ENCODE measurements around the gene KCTD10.

The KCTD10 gene

DNA sequence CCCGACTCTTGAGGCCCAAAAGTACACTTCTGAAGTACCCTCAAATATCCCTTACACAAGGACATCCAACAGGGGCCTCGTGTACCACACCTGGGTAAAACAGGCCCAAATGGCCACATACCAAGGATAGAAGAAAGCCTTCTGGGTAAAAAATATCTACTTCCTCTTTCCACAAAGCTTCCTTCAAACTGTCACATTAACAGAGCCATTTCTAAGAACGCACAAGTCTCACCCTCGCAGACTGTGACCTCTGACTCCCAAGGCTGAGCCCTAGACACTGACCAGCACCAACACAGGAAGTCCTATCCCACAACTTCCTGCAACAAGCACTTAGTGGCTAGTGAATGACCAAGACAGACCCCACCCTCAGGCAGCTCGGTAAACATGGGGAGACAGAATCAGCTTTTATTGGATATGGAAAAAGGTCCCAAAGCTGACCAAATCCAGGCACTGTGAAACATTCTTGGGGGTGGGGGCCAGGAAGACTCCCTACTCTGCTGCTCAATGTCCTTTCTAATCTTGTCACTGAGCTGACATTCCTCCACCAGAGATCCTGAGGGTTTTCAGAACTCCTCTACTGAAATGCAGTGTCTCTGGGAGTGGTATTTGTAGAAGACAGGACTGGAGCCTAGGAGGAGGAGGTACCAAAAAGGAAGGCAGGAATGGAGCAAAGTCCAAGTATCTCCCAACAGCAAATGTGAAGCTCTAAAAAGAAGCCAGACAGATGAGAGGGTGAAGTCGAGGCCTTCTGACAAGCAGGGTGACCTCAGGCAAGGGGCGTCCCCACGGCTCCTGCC is 15.9 kb downstream of the KCTD10 start:
- DNase-seq (ENCODE audit: extremely low read depth, low read depth), result no peak
- peak overlapping the region; percentile 23 for H3K4me3 ChIP-seq (replicated peaks; ENCODE audit: low read depth, low read length)
- no peak for TF ChIP-seq CTCF (IDR thresholded peaks at IDR 0.05; ENCODE audit: low read depth, low read length, missing control alignments)

GRCh38 chr12:109460538-109460937 is 16.6 kb downstream of the KCTD10 start:
- no peak for DNase-seq (ENCODE audit: extremely low read depth, low read depth)
- no peak for TF ChIP-seq CTCF (IDR thresholded peaks at IDR 0.05; ENCODE audit: low read depth, low read length, missing control alignments)
- no peak overlapping the region for H3K4me3 ChIP-seq (replicated peaks; ENCODE audit: low read depth, low read length)

GRCh38 chr12:109459247-109459646 is 17.9 kb downstream of the KCTD10 start:
- no peak overlapping the region for H3K4me3 ChIP-seq (replicated peaks; ENCODE audit: low read depth, low read length)
- no peak for DNase-seq (ENCODE audit: extremely low read depth, low read depth)
- no peak for TF ChIP-seq CTCF (IDR thresholded peaks at IDR 0.05; ENCODE audit: low read depth, low read length, missing control alignments)

- DNase-seq (ENCODE audit: extremely low read depth, low read depth), result no peak
These were observed 18.3 kb downstream of the KCTD10 start for GRCh38 chr12:109458771-109459208.

DNA sequence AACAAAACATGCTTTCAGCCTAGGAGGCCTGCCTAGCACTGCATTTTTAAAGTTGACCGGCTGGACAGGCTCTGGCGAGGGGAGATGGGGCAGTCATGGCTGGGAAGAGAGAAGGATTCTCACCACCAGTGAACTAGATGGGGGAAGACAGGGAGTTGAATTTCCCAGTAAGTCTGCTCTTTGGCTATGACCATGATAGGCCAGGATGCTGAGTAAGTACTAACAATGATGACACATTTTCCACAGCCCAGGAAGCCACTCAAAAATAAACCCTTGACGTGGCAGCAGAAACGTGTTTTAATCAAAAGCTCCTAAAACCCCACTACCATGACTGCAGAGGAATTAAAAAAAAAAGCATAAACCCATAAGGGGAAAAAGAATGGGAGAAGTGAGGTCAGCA is 19.0 kb downstream of the KCTD10 start:
- H3K4me3 ChIP-seq (replicated peaks; ENCODE audit: low read depth, low read length), result no peak overlapping the region
- no peak for DNase-seq (ENCODE audit: extremely low read depth, low read depth)
- TF ChIP-seq CTCF (IDR thresholded peaks at IDR 0.05; ENCODE audit: low read depth, low read length, missing control alignments), result no peak

More at GRCh38 chr12:109458771-109459208, 18.3 kb downstream of the KCTD10 start:
- TF ChIP-seq CTCF (IDR thresholded peaks at IDR 0.05; ENCODE audit: low read depth, low read length, missing control alignments), result no peak
- H3K4me3 ChIP-seq (replicated peaks; ENCODE audit: low read depth, low read length), result no peak overlapping the region

DNA sequence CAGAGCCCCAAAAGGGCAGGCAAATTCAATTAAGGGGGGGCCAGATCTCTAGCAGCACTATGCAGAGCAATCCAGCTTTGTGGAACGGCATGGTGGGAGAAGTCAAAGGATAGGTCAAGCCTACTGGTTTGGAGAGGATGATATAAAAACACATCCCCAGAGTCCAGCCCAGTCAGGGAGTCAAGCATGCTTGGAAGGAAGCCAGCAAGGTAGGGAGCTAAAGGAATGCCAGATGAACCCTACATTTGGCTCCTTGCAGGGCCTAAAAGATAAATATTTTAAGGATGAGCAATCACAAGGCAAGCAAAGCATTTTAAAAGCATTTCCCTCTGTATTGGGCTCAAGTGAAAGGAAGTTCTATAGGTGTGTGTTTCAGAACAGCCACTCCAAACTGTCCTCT is 21.4 kb downstream of the KCTD10 start:
- H3K4me3 ChIP-seq (replicated peaks; ENCODE audit: low read depth, low read length), result no peak overlapping the region
- TF ChIP-seq CTCF (IDR thresholded peaks at IDR 0.05; ENCODE audit: low read depth, low read length, missing control alignments), result no peak
- no peak for DNase-seq (ENCODE audit: extremely low read depth, low read depth)

All from HFF-Myc (cell line).